Hematopoietic multipotent progenitor cell treated with erythropoietin and hydrocortisone succinate and interleukin-3 and kit ligand, for 4 days (in vitro differentiated cells): Measurements from ENCODE around the gene FAM221B.

Experiments used
- DNase-seq: peaks from one replicate; pipeline ENCODE4 v3.0.0-alpha.2; 2015

Gene FAM221B

DNA sequence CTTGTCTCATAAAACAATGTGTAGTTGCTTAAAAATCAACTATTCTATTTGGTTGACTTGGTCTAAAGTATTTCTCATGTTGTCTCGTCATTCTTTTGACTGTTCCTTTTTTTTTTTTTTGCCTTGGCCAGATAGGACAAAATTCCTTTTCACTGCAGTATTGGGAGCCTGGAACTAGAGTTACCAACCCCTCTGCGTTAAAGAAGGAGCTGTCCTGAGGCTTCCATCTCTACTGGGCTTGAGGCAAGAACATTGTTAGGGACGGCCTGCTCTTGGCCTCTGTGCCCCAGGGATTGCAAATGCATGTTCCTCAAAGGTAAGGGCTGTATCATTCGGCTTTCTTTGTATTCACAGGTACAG is 38.5 kb downstream of the FAM221B start:
- DNase-seq = no peak

DNA sequence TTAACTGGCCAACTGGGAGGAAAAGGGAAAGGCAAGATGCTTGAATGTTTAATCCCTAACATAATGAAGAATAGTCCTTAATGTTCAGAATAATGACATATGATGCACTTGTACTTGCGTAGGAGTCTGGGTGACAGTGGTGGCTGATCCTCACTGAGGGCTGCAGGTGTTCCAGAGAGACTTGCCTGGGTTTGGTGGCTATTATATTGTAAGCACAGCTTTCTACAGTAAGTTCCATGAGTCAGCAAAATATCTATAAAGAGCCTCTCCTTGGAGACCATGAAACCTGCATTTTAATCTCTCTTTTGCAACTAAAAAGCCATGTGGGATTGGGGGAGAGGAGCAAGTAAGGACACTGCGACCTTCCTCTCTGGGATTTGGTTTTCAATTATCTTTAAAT is 39.0 kb downstream of the FAM221B start:
- no peak for DNase-seq

DNA sequence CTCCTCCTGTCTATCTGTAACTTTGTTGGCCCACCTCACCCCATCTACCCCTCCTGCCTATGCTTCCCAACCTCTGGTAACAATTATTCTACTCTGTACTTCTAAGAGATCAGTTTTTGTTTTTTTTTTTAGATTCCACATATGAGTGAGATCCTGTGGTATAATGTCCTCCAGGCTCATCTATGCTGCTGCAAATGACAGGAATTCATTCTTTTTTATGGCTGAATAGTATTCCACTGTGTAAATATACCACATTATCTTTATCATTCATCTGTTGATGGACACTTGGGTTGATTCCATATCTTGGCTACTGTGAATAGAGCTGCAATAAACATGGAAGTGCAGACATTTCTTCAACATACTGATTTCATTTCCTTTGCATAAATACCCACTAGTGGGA is 45.1 kb downstream of the FAM221B start:
- no peak for DNase-seq

DNA sequence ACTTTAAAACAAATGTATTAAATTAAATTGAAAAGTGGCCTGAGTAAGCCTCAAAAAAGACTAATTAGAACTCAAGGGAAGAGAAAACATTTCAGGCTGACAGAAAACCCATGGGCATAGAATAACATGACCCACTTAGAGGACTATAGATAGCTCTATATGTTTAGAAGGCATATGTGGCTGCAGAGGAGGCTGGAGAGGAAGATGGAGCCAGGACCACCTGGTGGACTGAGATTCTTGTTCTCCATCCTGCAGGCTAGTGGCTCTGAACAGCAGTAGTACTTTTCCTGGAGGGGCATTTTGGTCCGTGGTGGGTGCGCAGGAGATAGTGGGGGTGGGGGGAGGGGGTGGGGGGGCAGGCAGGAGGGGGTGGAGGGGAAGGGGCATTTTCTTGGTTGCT is 47.5 kb downstream of the FAM221B start:
- DNase-seq = no peak

DNA sequence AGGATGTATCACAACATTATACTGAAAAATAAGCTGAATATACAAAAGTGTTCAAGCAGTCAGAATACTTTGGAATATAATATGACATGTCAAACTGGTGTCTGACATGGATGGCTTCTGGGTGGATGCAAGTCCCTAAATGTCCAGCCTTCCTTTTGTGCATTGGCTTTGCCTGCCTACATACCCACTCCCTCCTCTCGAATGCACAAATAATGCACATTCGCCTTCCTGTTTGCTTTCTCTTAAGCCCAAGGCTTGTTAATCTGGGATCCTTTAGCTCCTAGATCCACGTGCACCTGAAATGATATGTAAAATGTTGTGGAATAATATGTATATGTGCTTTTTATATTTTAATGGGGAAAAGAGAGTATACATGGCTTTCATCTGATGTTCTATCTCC is 50.0 kb downstream of the FAM221B start:
- DNase-seq = no peak

DNA sequence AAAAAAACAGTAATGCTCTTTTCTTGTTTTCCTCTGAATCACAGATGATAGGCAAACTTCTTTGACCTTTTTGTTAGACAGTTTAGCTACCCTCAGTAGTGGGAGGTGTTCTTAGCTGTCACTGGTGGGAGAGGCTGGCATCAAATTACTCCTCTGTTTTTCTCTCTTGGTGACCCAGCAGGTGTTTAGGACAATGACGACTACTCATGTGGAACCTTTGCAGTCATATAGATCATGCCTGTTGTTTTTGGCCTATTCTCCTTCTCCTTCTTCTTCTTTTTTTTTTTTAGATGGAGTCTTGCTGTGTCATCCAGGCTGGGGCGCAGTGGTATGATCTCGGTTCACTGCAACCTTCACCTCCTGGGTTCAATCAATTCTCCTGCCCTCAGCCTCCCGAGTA is 52.5 kb downstream of the FAM221B start:
- no peak for DNase-seq

DNA sequence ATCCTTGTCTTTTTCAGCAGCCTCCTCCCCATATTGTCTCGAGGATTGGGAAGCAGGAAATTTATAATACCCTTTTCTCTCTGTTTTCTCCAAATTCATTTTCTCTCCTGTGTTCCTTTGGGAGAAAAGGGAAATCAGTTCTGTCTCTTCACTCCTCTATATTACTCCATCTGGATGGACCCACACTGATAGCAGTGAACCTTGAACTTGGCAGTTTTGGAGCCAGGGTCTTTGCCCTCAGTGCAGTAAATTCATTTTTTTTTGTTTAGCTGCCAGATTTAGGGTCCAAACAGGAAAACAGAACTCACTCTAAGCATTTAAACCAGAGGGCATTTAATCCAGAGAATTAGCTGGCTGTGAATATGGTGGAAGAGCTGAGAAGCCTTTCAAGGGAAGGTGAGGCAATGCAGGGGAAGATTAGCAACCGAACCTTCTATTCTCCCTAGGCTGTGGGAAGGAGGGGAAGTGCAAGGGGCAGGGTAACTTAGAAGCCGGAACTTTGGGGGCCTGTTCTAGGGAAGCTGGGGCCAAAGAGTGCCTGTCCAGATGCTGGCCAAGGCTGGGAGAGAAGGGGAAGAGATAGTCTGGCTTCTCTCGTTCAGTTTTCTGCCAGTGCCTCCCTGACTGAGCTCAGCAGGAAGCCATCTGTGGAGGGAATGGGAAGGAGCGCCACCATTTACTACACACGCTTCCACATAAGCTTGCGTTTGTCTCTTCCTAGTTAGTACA is 53.5 kb downstream of the FAM221B start:
- peak; percentile 63 for DNase-seq

DNA sequence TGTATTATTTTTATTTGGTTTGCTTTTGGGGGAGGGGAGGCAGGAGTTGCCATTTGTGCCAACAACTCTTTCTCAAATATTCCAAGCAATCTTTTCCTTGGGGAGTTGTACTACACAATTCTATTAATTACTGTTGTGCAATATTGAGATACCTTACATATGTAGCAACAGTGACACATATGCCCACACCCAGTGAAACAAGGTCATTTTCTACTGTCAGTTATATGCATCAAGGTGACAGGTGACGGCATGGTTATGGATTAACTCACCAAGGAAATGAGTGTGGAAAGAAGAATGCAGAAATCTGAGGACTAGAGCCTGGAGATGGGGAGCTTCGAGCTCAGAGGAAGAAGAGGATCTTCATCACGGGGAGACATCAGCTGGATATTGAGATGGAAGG is 56.6 kb downstream of the FAM221B start:
- no peak for DNase-seq

DNA sequence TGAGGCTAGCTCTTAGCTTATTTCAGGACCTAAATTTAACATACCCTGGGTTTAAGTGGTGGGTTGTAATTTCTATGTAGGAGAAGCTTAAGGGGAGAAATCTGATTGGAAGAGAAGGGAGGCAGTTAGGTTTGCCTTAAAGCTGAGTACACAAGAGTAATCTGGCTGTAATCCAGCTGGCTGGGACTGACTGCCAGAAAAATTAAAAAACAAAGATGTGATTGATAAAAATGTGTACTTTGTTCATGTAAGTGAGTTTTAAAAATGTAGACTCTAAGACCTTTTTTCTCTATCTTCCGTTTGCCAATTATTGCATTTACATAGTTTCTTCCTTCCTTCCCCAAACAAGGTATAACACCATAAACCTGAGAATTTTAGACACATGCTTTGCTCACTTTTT is 57.0 kb downstream of the FAM221B start:
- DNase-seq = peak; percentile 64

DNA sequence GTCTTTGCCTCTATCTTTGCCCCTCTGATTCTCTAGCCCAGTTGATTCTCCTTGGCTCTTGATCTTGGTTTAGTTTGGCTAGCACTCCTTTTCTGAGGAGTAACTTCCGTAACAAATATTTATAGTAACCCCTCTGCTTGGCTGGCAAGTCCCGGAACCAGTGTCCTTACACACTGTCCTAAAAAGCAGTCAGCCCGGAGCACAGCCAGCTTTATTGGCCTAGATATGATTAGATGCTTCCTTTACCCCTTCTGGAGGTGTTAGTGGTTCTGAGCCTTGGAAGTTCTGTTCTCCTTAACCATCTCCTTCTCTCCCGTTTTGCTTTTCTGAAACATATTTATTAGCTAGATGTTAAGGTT is 57.5 kb downstream of the FAM221B start:
- no peak for DNase-seq

DNA sequence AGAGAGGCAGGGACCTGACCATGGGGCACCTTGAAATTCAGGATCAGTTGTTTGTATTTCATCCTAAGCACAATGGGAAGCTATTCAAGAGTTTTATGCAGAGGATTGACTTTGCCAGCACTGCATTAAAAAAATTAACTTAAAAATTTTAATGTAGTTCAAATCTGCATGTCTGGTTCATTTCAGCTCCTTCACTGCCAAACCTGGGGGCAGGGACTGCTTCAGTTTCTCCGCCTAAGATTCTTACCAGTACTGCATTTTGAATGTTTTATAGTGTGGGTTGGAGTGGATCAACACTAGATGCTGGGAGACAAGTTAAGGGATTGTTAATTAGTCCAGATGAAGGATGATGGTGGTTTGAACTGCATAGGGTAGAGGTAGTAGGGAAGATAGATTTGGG is 58.8 kb downstream of the FAM221B start:
- no peak for DNase-seq

DNA sequence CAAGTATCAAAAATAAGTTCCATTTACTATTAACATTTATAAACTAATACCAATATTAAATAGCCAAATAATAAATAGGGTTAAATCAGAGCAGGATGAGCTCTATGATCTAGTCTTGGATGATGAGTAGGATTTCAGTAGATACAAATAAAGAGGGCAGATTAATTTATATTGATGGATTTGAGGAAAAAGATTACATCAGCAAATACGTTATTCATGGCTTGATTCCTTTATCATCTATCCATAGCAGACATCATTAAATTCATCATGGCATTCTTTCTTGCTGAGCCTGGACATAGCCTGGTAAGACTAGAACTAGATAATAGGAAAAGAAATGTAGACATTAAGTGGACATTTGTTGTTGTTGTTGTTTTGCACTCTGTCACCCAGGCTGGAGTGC is 61.1 kb downstream of the FAM221B start:
- no peak for DNase-seq

DNA sequence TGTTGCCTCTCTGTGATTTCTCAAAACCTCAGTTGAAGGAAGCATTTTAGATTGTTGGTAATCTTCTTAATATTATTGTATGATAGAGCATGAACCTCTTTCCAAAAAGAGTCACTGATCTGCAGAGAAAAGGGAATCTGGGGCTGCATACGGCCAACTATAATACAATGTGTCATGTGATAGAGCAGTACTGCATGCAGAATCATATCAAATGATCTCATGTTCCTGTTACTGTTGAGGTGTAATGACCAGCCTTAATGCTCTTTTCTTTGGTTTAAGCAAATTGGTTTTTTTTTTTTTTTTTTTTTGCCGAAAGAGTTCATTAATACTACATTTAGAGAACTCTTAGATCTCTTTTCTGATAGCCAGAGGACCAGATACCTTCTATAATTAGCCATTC is 61.5 kb downstream of the FAM221B start:
- peak; percentile 21 for DNase-seq
